ENCODE results near the gene WBP1. TPM values are rescaled to one million over a fixed set of nuclear protein-coding genes. Genes with fewer than 3 reads are reported as not detected.
"Not testable (repeated sequence)": the region's sequence is repeated elsewhere in the genome, so short reads cannot be mapped to it uniquely, and the experiment has no call there.

The WBP1 gene
- total RNA-seq, 1 donor from 2014 or later: 31.1 TPM

GRCh38 chr2:74462786-74463105 lies 4.5 kb downstream of the WBP1 start:
- Histone ChIP-seq H3K36me3 (ENCODE audit: control insufficient read depth, insufficient read depth, low read length) (peaks cover 10% of the 10 kb centered on the region), H3K27me3 (ENCODE audit: control insufficient read depth, insufficient read depth, low read length) (no peaks in the 10 kb centered on the region), H3K4me3 (ENCODE audit: low read depth, low read length) (no peak overlapping the region)
- DNase-seq (ENCODE audit: low read depth) (no peak), FAIRE-seq (no peak)
- TF ChIP-seq CTCF (IDR thresholded peaks at IDR 0.05; ENCODE audit: insufficient read depth, low read length, severe bottlenecking): no peak

DNA sequence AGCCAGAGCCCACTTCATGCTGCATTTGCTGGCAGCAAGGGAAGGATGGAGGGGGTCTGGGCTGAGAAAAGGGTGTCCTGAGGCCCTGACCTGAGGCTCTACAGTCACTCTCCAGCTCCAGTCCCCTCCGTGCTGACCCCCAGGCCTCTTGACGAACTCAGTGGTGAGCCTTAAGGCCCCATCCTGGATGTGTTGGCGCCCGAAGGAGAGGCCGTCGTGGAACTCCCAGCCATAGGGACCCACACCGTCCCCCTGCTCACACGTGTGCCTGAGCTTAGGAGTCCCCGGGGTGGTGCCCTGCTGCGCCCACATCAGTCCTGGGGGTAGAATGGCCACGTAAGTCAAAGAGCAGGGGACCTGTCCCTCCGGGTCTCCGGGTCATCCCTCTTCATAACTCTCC lies 6.2 kb downstream of the WBP1 start:
- Histone ChIP-seq H3K27me3 (ENCODE audit: control insufficient read depth, insufficient read depth, low read length) (no peaks in the 10 kb centered on the region), H3K36me3 (ENCODE audit: control insufficient read depth, insufficient read depth, low read length) (peaks cover 10% of the 10 kb centered on the region), H3K4me3 (ENCODE audit: low read depth, low read length) (peak overlapping the region; percentile 92)
- no peak for TF ChIP-seq CTCF (IDR thresholded peaks at IDR 0.05; ENCODE audit: insufficient read depth, low read length, severe bottlenecking)
- no peak for DNase-seq (ENCODE audit: low read depth)
- FAIRE-seq: no peak

GRCh38 chr2:74470742-74471141 lies 12.5 kb downstream of the WBP1 start:
- DNase-seq (ENCODE audit: low read depth); H3K36me3 ChIP-seq (ENCODE audit: control insufficient read depth, insufficient read depth, low read length); H3K27me3 ChIP-seq (ENCODE audit: control insufficient read depth, insufficient read depth, low read length); FAIRE-seq; H3K4me3 ChIP-seq (ENCODE audit: low read depth, low read length): not testable (repeated sequence)

GRCh38 chr2:74471332-74472065 lies 13.3 kb downstream of the WBP1 start:
- Histone ChIP-seq H3K36me3 (ENCODE audit: control insufficient read depth, insufficient read depth, low read length) (peaks cover 4% of the 10 kb centered on the region), H3K4me3 (ENCODE audit: low read depth, low read length) (peak overlapping the region; percentile 84), H3K27me3 (ENCODE audit: control insufficient read depth, insufficient read depth, low read length) (no peaks in the 10 kb centered on the region)
- DNase-seq (ENCODE audit: low read depth): no peak
- TF ChIP-seq CTCF (IDR thresholded peaks at IDR 0.05; ENCODE audit: insufficient read depth, low read length, severe bottlenecking): no peak
- FAIRE-seq: no peak

- TF ChIP-seq CTCF (IDR thresholded peaks at IDR 0.05; ENCODE audit: insufficient read depth, low read length, severe bottlenecking): no peak
- H3K36me3 ChIP-seq (ENCODE audit: control insufficient read depth, insufficient read depth, low read length): peaks cover 6% of the 10 kb centered on the region
- FAIRE-seq (no peak), DNase-seq (ENCODE audit: low read depth) (peak; percentile 87)
- H3K27me3 ChIP-seq (ENCODE audit: control insufficient read depth, insufficient read depth, low read length): no peaks in the 10 kb centered on the region
- H3K4me3 ChIP-seq (ENCODE audit: low read depth, low read length): peak within 1 kb of the TSS; percentile 84
Observed at GRCh38 chr2:74472086-74472944, 14.1 kb downstream of the WBP1 start, which contains the start of gene MRPL53. Gene MRPL53 (minus strand): TSS chr2:74472680. CDS start chr2:74472660, 20 bp downstream.

DNA sequence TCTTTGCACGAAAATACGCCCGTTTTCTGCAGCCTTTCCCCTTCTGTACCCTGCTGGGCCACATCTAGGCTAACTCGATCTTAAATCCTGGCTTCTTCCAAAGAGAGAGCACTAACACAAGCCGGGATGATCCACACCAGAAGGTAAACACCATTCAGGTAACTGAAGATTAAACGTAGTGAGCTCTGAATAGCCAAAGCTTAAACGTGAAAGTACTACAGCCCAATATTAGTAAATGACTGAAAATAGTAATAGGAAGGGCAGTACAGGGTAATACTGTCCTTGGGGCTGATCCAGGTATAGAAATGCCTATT lies 14.7 kb downstream of the WBP1 start:
- peak overlapping the region; percentile 84 for H3K4me3 ChIP-seq (ENCODE audit: low read depth, low read length)
- no peak for TF ChIP-seq CTCF (IDR thresholded peaks at IDR 0.05; ENCODE audit: insufficient read depth, low read length, severe bottlenecking)
- H3K36me3 ChIP-seq (ENCODE audit: control insufficient read depth, insufficient read depth, low read length): peaks cover 6% of the 10 kb centered on the region
- DNase-seq (ENCODE audit: low read depth) (peak; percentile 10), FAIRE-seq (no peak)
- no peaks in the 10 kb centered on the region for H3K27me3 ChIP-seq (ENCODE audit: control insufficient read depth, insufficient read depth, low read length)
